Articular chondrocyte of knee joint (primary cell): Measurements from ENCODE around the gene KRT28. TPM values are rescaled to one million over a fixed set of nuclear protein-coding genes. Genes with fewer than 3 reads are reported as not detected.

Experiments used
- total RNA-seq: library from RNA; depleted of rRNA; stranded (reverse); fragments of >200 nt; gene quantifications from 2 replicates; pipeline ENCODE4 v1.2.3, GENCODE V29; 2012

Gene KRT28, protein sequence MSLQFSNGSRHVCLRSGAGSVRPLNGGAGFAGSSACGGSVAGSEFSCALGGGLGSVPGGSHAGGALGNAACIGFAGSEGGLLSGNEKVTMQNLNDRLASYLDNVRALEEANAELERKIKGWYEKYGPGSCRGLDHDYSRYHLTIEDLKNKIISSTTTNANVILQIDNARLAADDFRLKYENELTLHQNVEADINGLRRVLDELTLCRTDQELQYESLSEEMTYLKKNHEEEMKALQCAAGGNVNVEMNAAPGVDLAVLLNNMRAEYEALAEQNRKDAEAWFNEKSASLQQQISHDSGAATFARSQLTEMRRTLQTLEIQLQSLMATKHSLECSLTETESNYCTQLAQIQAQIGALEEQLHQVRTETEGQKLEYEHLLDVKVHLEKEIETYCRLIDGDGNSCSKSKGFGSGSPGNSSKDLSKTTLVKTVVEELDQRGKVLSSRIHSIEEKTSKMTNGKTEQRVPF
- total RNA-seq = not detected in 2 replicates

GRCh38 chr17:40799859-40800258 is at the start of gene KRT28:
Gene KRT28, minus strand, starts transcription at chr17:40799959. Its CDS starts 66 bp downstream, at chr17:40799893.

DNA sequence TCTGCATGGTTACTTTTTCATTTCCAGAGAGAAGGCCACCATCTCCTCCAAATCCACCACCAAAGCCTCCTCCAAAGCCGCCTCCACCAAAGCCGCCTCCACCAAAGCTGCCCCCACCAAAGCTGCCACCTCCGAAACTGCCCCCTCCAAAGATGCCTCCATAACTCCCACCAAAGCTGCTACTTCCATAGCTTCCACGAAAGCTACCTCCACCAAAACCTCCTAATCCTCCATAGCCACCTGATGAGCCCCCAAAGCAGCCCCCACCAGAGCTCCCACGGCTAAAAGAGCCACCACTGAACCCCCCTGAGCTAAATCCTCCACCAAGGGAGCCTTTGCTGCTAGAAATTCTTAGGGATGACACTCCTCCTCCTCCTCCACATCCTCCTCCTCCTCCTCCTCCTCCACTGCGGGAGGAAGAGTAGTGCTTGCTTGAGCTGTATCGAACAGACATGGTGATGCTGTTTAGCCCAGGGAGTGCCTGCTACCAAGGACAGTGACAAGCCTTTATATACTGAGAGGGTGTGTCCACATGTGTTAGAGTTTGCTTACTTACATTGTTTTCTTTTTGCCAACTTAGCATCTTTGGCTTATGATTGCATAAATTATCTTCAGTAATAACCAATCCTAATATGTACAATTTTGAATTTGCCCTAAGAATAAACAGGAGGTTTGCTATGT is 22.5 kb upstream of the KRT28 start, which contains the start of gene KRT10:
Gene KRT10 (minus strand): TSS at position 483 of the 681 bp plus-strand sequence. CDS start 29 bp downstream, at position 454.

DNA sequence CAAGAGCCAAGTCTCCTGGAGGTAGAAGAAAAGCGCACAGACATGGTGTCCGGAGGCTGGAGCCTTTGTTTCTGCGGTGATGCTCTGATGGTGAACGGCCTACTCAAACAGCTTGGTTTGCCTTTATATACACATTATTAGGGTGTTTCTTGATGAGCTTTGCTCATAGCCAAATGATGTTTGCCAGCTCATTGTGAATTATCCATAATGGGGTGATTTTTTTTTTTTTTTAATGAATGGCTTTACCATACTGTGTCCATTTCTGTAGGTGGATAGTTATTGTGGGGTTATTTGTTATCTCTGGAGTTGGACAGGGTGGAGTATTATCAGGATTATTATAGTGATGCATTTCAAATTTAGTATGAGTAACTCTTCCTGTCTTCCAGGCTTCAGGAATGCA is 17.3 kb downstream of the KRT28 start, which contains the start of gene KRT27:
Gene KRT27 (minus strand): TSS at position 101 of the 400 bp plus-strand sequence. CDS start 57 bp downstream, at position 44.

DNA sequence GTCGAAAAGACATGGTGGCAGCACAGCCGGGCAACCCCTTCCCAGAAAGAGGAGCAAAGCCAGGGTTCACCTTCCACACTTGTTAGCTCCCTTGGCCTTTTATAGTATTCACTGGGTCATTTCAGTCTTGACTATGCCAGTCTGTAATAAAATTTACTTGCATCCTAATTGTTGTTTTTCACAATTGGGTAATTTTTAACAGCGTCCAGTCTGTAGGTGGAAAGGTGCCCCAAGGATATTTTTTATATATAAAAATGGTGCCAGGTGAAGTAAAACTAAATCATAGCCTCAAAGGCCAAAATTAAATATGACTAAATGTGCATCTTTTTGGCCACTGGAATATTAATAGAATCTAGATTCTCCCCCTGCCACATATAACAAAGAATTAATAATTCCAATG is 27.7 kb downstream of the KRT28 start, which contains the start of gene KRT26:
Gene KRT26 (minus strand): TSS at position 101 of the 400 bp plus-strand sequence. CDS start 88 bp downstream, at position 13.

GRCh38 chr17:40755231-40755630 is 44.5 kb downstream of the KRT28 start, which contains the start of gene KRT25:
Gene KRT25, minus strand, starts transcription at chr17:40755331. Its CDS starts 60 bp downstream, at chr17:40755271.

Other genes starting within 250 kb of the KRT28 start
- 0.11 TPM in 1 of 2 replicates, not detected in the other for gene CCR7, start 234.5 kb downstream of the KRT28 start, total RNA-seq
- gene SMARCE1, start 152.1 kb downstream of the KRT28 start, total RNA-seq = 135 and 139 TPM in 2 replicates
- gene KRT222, start 134.8 kb downstream of the KRT28 start, total RNA-seq = not detected in 2 replicates
- gene KRT24, start 96.2 kb downstream of the KRT28 start, total RNA-seq = not detected in 2 replicates
- not detected in 2 replicates for gene KRT25, start 44.6 kb downstream of the KRT28 start, total RNA-seq
- not detected in 2 replicates for gene KRT26, start 27.8 kb downstream of the KRT28 start, total RNA-seq
- not detected in 2 replicates for gene KRT27, start 17.4 kb downstream of the KRT28 start, total RNA-seq
- gene KRT10, start 22.7 kb upstream of the KRT28 start, total RNA-seq = 7.1 and 7.6 TPM in 2 replicates
- gene KRT12, start 67.3 kb upstream of the KRT28 start, total RNA-seq = not detected in 2 replicates
- gene KRT20, start 85.3 kb upstream of the KRT28 start, total RNA-seq = not detected in 2 replicates
- gene KRT23, start 137.7 kb upstream of the KRT28 start, total RNA-seq = 0.39 and 0.43 TPM in 2 replicates
- gene KRT39, start 167.0 kb upstream of the KRT28 start, total RNA-seq = not detected in 2 replicates
- not detected in 2 replicates for gene KRT40, start 184.4 kb upstream of the KRT28 start, total RNA-seq
- not detected in 2 replicates for gene KRTAP3-3, start 194.2 kb upstream of the KRT28 start, total RNA-seq
- gene KRTAP3-2, start 199.9 kb upstream of the KRT28 start, total RNA-seq = not detected in 2 replicates
- not detected in 2 replicates for gene KRTAP3-1, start 209.2 kb upstream of the KRT28 start, total RNA-seq
- 1.3 and 11.6 TPM in 2 replicates for gene KRTAP1-5, start 227.2 kb upstream of the KRT28 start, total RNA-seq
- gene KRTAP1-4, start 230.2 kb upstream of the KRT28 start, total RNA-seq = not detected in 2 replicates
- not detected in 2 replicates for gene KRTAP1-3, start 234.9 kb upstream of the KRT28 start, total RNA-seq
- not detected in 2 replicates for gene KRTAP1-1, start 241.5 kb upstream of the KRT28 start, total RNA-seq
- not detected in 2 replicates for gene KRTAP2-1, start 247.4 kb upstream of the KRT28 start, total RNA-seq